GM23338 (cell line): ENCODE results near the gene IMPG1. TPM values are rescaled to one million over a fixed set of nuclear protein-coding genes. Genes with fewer than 3 reads are reported as not detected.

Experiments
- ATAC-seq: fragments of 200-7000 bp; cut with Tn5 transposase; 3 replicates; pipeline ENCODE4 v1.9.1; 2020
- DNase-seq: peaks from one replicate; pipeline ENCODE4 v3.0.0-alpha.2; 2015; ENCODE audit warnings: low spot score
- H2AFZ ChIP-seq: fragments of 200-600 bp; sonication (generic); 2 replicates; pipeline ENCODE4 v1.8.0; 2016; ENCODE audit warnings: antibody characterized with exemption, mild to moderate bottlenecking, moderate library complexity
- H3F3A ChIP-seq: fragments of 200-600 bp; sonication (generic); replicated peaks from 2 replicates; pipeline ENCODE4 v1.8.0; 2017; ENCODE audit warnings: antibody characterized with exemption, mixed run types, low read depth
- H3K27ac ChIP-seq: fragments of 200-600 bp; sonication (generic); 2 replicates; pipeline ENCODE4 v1.6.1; 2016; ENCODE audit warnings: low read depth
- H3K27me3 ChIP-seq: fragments of 200-600 bp; sonication (generic); 2 replicates; pipeline ENCODE4 v1.8.0; 2016; ENCODE audit warnings: mild to moderate bottlenecking, mixed run types, moderate library complexity; ENCODE audit not compliant: insufficient read depth
- H3K36me3 ChIP-seq: fragments of 200-600 bp; sonication (generic); 2 replicates; pipeline ENCODE4 v1.8.0; 2016; ENCODE audit warnings: mild to moderate bottlenecking; ENCODE audit not compliant: insufficient read depth
- H3K4me1 ChIP-seq: fragments of 200-600 bp; sonication (generic); 2 replicates; pipeline ENCODE4 v1.8.0; 2016; ENCODE audit warnings: mild to moderate bottlenecking, moderate library complexity; ENCODE audit not compliant: insufficient read depth
- H3K4me2 ChIP-seq: fragments of 200-600 bp; sonication (generic); 2 replicates; pipeline ENCODE4 v1.7.1; 2017; ENCODE audit warnings: mixed run types
- H3K4me3 ChIP-seq: fragments of 200-600 bp; sonication (generic); 2 replicates; pipeline ENCODE4 v1.6.1; 2016; ENCODE audit warnings: mixed run types
- H3K79me2 ChIP-seq: fragments of 200-600 bp; sonication (generic); replicated peaks from 2 replicates; pipeline ENCODE4 v1.8.0; 2017; ENCODE audit warnings: mild to moderate bottlenecking; ENCODE audit not compliant: insufficient read depth
- H3K9me2 ChIP-seq: fragments of 200-600 bp; sonication (generic); 2 replicates; pipeline ENCODE4 v1.8.0; 2017; ENCODE audit not compliant: insufficient read depth
- H4K20me1 ChIP-seq: fragments of 200-600 bp; sonication (generic); replicated peaks from 2 replicates; pipeline ENCODE4 v1.8.0; 2017; ENCODE audit warnings: mild to moderate bottlenecking; ENCODE audit not compliant: insufficient read depth
- H3K27ac Mint-ChIP-seq: 2 replicates; pipeline ENCODE4 v1.8.0; 2020; ENCODE audit warnings: inconsistent platforms, mild to moderate bottlenecking, moderate library complexity, mixed read lengths
- H3K27me3 Mint-ChIP-seq: 3 replicates; pipeline ENCODE4 v1.8.0; 2022; ENCODE audit warnings: low read depth, mild to moderate bottlenecking, moderate library complexity, mixed read lengths, inconsistent platforms; ENCODE audit not compliant: insufficient read depth, poor library complexity
- H3K36me3 Mint-ChIP-seq: 3 replicates; pipeline ENCODE4 v1.8.0; 2021; ENCODE audit warnings: low read depth, mild to moderate bottlenecking, inconsistent platforms, moderate library complexity, mixed read lengths
- H3K4me1 Mint-ChIP-seq: 3 replicates; pipeline ENCODE4 v1.8.0; 2020; ENCODE audit warnings: mild to moderate bottlenecking, inconsistent platforms, mixed read lengths
- H3K4me3 Mint-ChIP-seq: 3 replicates; pipeline ENCODE4 v1.8.0; 2021; ENCODE audit warnings: moderate library complexity, mild to moderate bottlenecking, inconsistent platforms, mixed read lengths
- H3K9me3 Mint-ChIP-seq: 3 replicates; pipeline ENCODE4 v1.8.0; 2020; ENCODE audit warnings: moderate library complexity, mild to moderate bottlenecking, inconsistent platforms, mixed read lengths
- EZH2 ChIP-seq: fragments of 200-600 bp; sonication (generic); IDR thresholded peaks from one replicate; pipeline ENCODE4 v1.8.0; 2017; ENCODE audit warnings: antibody characterized with exemption, mild to moderate bottlenecking, low read depth; ENCODE audit not compliant: unreplicated experiment
- EZH2phosphoT487 ChIP-seq: fragments of 200-600 bp; sonication (generic); IDR thresholded peaks from one replicate; pipeline ENCODE4 v1.8.1; 2018; ENCODE audit warnings: antibody characterized with exemption; ENCODE audit not compliant: unreplicated experiment
- JUNB ChIP-seq: IDR thresholded peaks from one replicate; pipeline ENCODE4 v1.6.1; 2016; ENCODE audit warnings: antibody characterized with exemption; ENCODE audit not compliant: unreplicated experiment
- POLR2AphosphoS5 ChIP-seq: IDR thresholded peaks from 2 replicates; pipeline ENCODE4 v1.6.1; 2016; ENCODE audit warnings: antibody characterized with exemption, low read depth
- STAT1 ChIP-seq: IDR thresholded peaks from one replicate; pipeline ENCODE4 v1.6.1; 2016; ENCODE audit warnings: antibody characterized with exemption; ENCODE audit not compliant: unreplicated experiment
- polyA plus RNA-seq: library from polyadenylated mRNA; unstranded; fragments of >200 nt; fragmentation: Nextera tagmentation; extraction: Ambion mirVana; gene quantifications from 2 replicates; pipeline ENCODE4 v1.2.1, GENCODE V29; 2016
- total RNA-seq: library from RNA; depleted of rRNA; stranded (reverse); fragments of >200 nt; shearing (Covaris generic); gene quantifications from 2 replicates; pipeline ENCODE4 v1.2.3, GENCODE V29; 2014
- TF ChIP-seq, protein P1 (sequence below): fragments of 250-450 bp; sonication (Bioruptor Pico); IDR thresholded peaks from 2 replicates; pipeline ENCODE4 v1.5.0; 2020; ENCODE audit warnings: mild to moderate bottlenecking, moderate library complexity
- TF ChIP-seq, protein P2 (sequence below): IDR thresholded peaks from 2 replicates; pipeline ENCODE4 v1.6.1; 2016; ENCODE audit warnings: antibody characterized with exemption

Gene IMPG1
- total and polyA plus RNA-seq, 2 experiments from 2014 or later = not detected

- TF ChIP-seq, protein P1, sequence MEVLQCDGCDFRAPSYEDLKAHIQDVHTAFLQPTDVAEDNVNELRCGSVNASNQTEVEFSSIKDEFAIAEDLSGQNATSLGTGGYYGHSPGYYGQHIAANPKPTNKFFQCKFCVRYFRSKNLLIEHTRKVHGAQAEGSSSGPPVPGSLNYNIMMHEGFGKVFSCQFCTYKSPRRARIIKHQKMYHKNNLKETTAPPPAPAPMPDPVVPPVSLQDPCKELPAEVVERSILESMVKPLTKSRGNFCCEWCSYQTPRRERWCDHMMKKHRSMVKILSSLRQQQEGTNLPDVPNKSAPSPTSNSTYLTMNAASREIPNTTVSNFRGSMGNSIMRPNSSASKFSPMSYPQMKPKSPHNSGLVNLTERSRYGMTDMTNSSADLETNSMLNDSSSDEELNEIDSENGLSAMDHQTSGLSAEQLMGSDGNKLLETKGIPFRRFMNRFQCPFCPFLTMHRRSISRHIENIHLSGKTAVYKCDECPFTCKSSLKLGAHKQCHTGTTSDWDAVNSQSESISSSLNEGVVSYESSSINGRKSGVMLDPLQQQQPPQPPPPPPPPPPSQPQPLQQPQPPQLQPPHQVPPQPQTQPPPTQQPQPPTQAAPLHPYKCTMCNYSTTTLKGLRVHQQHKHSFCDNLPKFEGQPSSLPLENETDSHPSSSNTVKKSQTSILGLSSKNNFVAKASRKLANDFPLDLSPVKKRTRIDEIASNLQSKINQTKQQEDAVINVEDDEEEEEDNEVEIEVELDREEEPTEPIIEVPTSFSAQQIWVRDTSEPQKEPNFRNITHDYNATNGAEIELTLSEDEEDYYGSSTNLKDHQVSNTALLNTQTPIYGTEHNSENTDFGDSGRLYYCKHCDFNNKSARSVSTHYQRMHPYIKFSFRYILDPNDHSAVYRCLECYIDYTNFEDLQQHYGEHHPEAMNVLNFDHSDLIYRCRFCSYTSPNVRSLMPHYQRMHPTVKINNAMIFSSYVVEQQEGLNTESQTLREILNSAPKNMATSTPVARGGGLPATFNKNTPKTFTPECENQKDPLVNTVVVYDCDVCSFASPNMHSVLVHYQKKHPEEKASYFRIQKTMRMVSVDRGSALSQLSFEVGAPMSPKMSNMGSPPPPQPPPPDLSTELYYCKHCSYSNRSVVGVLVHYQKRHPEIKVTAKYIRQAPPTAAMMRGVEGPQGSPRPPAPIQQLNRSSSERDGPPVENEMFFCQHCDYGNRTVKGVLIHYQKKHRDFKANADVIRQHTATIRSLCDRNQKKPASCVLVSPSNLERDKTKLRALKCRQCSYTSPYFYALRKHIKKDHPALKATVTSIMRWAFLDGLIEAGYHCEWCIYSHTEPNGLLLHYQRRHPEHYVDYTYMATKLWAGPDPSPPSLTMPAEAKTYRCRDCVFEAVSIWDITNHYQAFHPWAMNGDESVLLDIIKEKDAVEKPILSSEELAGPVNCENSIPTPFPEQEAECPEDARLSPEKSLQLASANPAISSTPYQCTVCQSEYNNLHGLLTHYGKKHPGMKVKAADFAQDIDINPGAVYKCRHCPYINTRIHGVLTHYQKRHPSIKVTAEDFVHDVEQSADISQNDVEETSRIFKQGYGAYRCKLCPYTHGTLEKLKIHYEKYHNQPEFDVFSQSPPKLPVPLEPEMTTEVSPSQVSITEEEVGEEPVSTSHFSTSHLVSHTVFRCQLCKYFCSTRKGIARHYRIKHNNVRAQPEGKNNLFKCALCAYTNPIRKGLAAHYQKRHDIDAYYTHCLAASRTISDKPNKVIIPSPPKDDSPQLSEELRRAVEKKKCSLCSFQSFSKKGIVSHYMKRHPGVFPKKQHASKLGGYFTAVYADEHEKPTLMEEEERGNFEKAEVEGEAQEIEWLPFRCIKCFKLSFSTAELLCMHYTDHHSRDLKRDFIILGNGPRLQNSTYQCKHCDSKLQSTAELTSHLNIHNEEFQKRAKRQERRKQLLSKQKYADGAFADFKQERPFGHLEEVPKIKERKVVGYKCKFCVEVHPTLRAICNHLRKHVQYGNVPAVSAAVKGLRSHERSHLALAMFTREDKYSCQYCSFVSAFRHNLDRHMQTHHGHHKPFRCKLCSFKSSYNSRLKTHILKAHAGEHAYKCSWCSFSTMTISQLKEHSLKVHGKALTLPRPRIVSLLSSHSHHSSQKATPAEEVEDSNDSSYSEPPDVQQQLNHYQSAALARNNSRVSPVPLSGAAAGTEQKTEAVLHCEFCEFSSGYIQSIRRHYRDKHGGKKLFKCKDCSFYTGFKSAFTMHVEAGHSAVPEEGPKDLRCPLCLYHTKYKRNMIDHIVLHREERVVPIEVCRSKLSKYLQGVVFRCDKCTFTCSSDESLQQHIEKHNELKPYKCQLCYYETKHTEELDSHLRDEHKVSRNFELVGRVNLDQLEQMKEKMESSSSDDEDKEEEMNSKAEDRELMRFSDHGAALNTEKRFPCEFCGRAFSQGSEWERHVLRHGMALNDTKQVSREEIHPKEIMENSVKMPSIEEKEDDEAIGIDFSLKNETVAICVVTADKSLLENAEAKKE (CRISPR knock-in tag) = no peak
- TF ChIP-seq EZH2phosphoT487 = no peak
- TF ChIP-seq EZH2 = no peak
- TF ChIP-seq, protein P2, sequence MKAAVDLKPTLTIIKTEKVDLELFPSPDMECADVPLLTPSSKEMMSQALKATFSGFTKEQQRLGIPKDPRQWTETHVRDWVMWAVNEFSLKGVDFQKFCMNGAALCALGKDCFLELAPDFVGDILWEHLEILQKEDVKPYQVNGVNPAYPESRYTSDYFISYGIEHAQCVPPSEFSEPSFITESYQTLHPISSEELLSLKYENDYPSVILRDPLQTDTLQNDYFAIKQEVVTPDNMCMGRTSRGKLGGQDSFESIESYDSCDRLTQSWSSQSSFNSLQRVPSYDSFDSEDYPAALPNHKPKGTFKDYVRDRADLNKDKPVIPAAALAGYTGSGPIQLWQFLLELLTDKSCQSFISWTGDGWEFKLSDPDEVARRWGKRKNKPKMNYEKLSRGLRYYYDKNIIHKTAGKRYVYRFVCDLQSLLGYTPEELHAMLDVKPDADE = no peak
- no peak for TF ChIP-seq POLR2AphosphoS5
- no peak for TF ChIP-seq JUNB
Observed at GRCh38 chr6:76057469-76057868, 15.0 kb downstream of the IMPG1 start (continued).

DNA sequence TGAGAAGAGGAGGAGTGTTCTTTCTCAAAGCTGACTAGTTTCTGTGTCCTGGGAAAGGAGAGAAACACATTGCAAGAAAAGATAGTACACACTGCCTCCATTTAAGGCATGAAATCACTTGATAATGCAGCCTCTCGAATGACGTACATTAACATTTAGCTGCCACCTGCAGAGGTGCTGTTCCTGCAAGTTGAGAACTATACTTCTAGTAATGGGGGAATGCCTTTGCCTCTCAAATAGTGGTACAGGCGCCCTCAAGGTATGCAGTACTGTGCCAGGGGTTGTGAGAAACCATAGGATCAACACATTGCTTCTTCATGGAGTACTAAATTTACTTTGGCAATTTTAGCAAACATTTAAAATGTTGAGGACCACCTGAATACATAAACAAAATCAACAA, 20.1 kb downstream of the IMPG1 start:
- Histone ChIP-seq H3K4me2 (no peak overlapping the region), H3K4me3 (no peak overlapping the region), H3K27me3 (no peaks in the 10 kb centered on the region), H3K36me3 (no peaks in the 10 kb centered on the region), H4K20me1 (no peaks in the 10 kb centered on the region), H3K4me1 (0 out of 2 replicates have a peak, but pooled peaks cover 4% of the 10 kb centered on the region), H3K27ac (no peak overlapping the region), H2AFZ (0 out of 2 replicates have a peak overlapping the region, but pooled peaks have one; percentile 13), H3K9me2 (no peaks in the 10 kb centered on the region), H3K79me2 (no peaks in the 10 kb centered on the region), H3F3A (no peaks in the 10 kb centered on the region)
- ATAC-seq (peak; percentile 62; the same call in 2 of the 3 replicates), DNase-seq (peak; percentile 25)
- Mint-ChIP-seq H3K4me3 (no peak overlapping the region), H3K36me3 (no peaks in the 10 kb centered on the region), H3K27me3 (no peaks in the 10 kb centered on the region), H3K4me1 (peaks cover 9% of the 10 kb centered on the region; the same call in 2 of the 3 replicates), H3K27ac (no peak overlapping the region), H3K9me3 (no peaks in the 10 kb centered on the region)
- TF ChIP-seq STAT1 = no peak
